ENCODE data around the gene APELA.
"Not testable (repeated sequence)": the region's sequence is repeated elsewhere in the genome, so short reads cannot be mapped to it uniquely, and the experiment has no call there.

APELA gene

DNA sequence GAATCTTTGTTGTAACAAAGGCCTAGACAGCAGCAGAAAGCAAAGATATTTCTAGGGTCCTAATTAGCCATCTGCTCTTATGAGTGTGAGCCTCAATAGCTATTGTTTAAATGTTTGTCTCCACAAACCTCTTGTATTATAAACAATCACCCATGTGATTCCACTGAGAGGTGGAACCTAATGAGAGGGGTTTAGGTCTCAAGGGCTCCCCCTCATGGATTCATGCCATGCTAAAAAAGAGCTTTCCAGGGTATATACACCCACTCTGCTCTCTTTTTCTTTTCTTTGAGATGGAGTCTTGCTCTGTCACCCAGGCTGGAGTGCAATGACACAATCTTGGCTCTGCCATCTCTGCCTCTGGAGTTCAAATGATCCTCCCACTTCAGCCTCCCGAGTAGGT, 58.4 kb downstream of the APELA start:
- TF ChIP-seq, protein P1, sequence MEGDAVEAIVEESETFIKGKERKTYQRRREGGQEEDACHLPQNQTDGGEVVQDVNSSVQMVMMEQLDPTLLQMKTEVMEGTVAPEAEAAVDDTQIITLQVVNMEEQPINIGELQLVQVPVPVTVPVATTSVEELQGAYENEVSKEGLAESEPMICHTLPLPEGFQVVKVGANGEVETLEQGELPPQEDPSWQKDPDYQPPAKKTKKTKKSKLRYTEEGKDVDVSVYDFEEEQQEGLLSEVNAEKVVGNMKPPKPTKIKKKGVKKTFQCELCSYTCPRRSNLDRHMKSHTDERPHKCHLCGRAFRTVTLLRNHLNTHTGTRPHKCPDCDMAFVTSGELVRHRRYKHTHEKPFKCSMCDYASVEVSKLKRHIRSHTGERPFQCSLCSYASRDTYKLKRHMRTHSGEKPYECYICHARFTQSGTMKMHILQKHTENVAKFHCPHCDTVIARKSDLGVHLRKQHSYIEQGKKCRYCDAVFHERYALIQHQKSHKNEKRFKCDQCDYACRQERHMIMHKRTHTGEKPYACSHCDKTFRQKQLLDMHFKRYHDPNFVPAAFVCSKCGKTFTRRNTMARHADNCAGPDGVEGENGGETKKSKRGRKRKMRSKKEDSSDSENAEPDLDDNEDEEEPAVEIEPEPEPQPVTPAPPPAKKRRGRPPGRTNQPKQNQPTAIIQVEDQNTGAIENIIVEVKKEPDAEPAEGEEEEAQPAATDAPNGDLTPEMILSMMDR (IDR thresholded peaks at IDR 0.05; ENCODE audit: low read depth, low read length, missing control alignments), result peak; percentile 49
- DNase-seq (ENCODE audit: low read depth), result peak; percentile 40
- no peak overlapping the region for H3K4me3 ChIP-seq (ENCODE audit: low read depth, low read length)

DNA sequence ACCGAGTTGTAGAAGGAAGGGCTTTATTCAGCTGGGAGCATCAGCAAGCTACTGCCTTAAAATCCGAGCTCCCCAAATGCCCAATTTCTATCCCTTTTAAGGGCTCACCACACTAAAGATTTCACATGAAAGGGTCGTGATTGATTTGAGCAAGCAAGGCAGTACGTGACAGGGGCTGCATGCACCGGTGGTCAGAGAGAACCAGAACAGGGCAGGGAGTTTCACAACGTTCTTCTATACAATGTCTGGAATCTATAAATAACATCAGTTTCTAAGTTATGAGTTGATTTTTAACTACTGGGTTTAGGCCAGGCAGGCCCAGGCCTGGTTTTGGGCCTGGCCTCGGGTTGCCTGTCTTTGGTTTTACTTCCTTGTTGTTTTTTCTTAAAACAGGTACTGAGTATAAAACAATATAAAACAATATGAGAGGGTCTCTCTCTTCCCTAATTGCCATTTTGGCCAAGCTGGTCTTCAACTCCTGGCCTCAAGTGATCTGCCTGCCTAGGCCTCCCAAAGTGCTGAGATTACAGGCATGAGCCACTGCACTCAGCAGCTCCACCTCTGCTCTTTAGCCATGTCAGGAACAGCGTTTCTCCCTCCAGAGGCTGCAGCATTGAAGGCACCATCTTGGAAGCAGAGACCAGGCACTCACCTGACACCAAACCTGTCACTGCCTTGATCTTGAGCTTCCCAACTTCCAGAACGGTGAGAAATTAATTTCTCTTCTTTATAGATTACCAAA, 59.1 kb downstream of the APELA start:
- DNase-seq (ENCODE audit: low read depth), result peak; percentile 43
- H3K4me3 ChIP-seq (ENCODE audit: low read depth, low read length), result not testable (repeated sequence)

DNA sequence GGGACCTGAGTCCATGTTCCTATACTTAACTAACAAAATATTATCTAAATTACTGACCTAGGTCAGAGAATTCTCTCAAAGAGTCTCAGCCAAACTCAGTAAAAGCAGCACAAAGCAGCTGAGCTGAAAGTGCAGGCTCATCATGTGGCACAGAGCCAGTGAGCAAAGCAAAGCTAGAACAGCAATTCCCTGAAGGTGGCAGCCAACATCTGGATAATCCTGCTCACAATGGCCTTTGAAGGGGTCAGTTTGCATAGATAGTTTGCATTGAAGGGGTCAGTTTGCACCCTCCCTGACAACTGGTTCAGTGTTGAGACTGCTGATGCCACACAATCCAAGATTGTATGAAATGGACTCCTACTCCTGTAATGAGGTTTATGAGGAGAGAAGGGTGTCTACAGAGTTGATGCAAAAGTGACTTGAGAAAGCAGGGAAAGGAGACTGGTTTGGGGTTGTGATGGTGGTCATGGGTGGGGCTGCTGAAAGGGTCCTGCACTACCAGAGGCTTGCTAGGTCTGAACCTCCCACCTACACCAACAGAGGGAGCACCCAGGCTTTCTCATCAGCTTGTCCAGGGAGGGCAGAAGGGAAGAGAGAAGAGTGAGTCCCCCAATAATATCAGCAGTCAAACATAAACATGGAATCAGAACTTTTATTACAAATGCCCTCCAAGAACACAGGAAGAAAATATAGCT, 60.7 kb downstream of the APELA start:
- no peak overlapping the region for H3K4me3 ChIP-seq (ENCODE audit: low read depth, low read length)
- TF ChIP-seq, protein P1 (IDR thresholded peaks at IDR 0.05; ENCODE audit: low read depth, low read length, missing control alignments), result peak; percentile 54
- DNase-seq (ENCODE audit: low read depth), result no peak

DNA sequence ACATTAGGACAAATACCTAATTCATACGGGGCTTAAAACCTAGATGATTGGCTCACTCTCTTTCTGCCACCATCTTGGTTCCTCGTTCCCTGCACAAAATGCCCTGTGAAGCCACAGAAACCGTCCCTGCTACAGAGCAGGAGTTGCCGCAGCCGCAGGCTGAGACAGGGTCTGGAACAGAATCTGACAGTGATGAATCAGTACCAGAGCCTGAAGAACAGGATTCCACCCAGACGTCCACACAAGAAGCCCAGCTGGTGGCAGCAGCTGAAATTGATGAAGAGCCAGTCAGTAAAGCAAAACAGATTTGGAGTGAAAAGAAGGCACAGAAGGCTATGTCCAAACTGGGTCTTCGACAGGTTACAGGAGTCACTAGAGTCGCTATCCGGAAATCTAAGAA, 66.2 kb downstream of the APELA start:
- H3K4me3 ChIP-seq (ENCODE audit: low read depth, low read length), result no peak overlapping the region
- TF ChIP-seq, protein P1 (IDR thresholded peaks at IDR 0.05; ENCODE audit: low read depth, low read length, missing control alignments), result no peak
- no peak for DNase-seq (ENCODE audit: low read depth)

DNA sequence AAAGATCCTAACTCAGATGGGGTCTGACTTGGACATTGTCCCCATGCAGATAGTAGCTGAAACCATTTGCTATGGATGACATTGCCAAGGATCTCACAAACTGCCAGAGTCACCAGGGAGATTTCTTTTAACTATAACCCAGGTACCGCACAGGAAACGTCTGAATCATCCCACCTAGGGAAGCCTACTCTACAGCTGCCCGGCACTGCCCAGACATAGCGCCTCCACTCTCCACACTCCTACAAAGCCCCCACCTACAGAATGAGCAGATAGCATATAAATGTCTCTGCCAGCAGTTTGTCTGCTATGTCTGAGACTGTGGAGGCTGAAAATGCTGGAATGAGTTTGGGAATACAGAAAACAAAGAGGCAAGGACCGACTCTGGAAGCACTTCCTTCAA, 68.2 kb downstream of the APELA start:
- no peak for DNase-seq (ENCODE audit: low read depth)
- TF ChIP-seq, protein P1 (IDR thresholded peaks at IDR 0.05; ENCODE audit: low read depth, low read length, missing control alignments), result no peak
- H3K4me3 ChIP-seq (ENCODE audit: low read depth, low read length), result no peak overlapping the region

DNA sequence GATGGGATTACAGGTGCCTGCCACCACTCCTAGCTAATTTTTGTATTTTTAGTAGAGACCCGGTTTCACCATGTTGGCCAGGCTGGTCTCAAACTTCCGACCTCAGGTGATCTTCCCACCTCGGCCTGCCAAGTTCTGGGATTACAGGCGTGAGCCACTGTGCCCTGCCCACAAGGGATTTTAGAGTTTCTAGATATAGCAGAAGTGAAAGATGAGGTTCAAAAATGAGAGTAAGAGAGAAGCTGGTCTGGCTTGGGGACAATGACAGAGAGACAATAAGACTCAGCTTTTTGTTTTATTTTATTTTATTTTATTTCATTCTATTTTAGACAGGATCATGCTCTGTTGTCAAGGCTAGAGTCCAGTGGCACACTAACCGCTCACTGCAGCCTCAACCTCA, 69.8 kb downstream of the APELA start:
- TF ChIP-seq, protein P1 (IDR thresholded peaks at IDR 0.05; ENCODE audit: low read depth, low read length, missing control alignments), result no peak
- H3K4me3 ChIP-seq (ENCODE audit: low read depth, low read length), result no peak overlapping the region
- DNase-seq (ENCODE audit: low read depth), result no peak
